GM21526 (cell line): ENCODE results near the gene FMNL1.
"Not testable (repeated sequence)": the region's sequence is repeated elsewhere in the genome, so short reads cannot be mapped to it uniquely, and the experiment has no call there.

ENCODE experiments used
- ATAC-seq: cut with Tn5 transposase; IDR thresholded peaks from one replicate; pipeline ENCODE4 v1.9.1; 2021; ENCODE audit warnings: moderate library complexity; ENCODE audit not compliant: unreplicated experiment, low FRiP score

Gene FMNL1, protein sequence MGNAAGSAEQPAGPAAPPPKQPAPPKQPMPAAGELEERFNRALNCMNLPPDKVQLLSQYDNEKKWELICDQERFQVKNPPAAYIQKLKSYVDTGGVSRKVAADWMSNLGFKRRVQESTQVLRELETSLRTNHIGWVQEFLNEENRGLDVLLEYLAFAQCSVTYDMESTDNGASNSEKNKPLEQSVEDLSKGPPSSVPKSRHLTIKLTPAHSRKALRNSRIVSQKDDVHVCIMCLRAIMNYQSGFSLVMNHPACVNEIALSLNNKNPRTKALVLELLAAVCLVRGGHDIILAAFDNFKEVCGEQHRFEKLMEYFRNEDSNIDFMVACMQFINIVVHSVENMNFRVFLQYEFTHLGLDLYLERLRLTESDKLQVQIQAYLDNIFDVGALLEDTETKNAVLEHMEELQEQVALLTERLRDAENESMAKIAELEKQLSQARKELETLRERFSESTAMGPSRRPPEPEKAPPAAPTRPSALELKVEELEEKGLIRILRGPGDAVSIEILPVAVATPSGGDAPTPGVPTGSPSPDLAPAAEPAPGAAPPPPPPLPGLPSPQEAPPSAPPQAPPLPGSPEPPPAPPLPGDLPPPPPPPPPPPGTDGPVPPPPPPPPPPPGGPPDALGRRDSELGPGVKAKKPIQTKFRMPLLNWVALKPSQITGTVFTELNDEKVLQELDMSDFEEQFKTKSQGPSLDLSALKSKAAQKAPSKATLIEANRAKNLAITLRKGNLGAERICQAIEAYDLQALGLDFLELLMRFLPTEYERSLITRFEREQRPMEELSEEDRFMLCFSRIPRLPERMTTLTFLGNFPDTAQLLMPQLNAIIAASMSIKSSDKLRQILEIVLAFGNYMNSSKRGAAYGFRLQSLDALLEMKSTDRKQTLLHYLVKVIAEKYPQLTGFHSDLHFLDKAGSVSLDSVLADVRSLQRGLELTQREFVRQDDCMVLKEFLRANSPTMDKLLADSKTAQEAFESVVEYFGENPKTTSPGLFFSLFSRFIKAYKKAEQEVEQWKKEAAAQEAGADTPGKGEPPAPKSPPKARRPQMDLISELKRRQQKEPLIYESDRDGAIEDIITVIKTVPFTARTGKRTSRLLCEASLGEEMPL

DNA sequence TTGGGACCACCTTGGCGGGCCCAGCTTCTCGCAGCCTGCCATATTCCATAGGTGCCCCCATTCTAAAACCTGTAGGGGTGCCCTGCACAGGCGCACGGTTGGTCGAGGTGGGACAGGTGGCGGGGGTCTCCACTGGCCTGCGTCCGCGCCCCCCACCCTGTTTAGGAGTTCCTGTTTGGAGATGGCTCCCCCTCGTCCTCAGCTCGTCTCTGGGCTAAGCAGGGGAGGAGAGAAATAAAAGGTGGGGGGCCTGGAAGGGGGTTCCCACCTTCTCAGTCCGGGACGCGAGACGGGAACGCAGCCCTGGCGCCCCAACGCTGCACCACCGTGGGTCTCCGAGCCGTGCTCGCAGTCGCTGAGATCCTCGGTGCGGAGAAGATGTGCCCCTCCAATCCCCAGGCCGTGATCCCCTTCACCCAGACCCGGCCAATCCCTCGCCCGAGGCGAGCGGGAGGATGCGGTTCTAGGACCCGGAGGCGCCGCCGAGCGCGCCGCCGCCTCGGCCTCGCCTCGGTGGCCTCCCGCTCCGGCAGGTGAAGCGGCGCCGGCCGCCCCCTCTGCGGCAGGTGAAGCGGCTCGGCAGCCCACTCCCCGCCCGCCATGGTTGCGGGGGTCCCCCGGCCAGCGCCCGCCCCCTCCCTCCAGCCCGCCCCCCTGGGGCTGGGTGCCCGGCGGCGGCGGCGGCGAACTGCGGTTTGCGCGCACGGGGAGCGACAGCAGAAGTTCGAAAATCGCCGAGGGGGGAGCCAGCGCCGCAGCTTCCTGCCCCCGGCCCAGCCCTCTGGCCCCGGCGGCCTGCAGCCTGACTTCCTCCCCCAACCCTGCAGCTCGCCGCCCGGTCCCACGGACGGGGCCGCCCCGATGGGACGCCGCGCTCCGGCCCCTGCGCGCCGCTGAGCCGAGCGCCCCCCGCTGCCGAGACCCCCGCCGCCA lies at the start of gene FMNL1:
FMNL1 (plus strand) TSS at position 805 of the 933 bp plus-strand sequence. CDS start 240 bp downstream, outside the sequence.
- no peak for ATAC-seq

DNA sequence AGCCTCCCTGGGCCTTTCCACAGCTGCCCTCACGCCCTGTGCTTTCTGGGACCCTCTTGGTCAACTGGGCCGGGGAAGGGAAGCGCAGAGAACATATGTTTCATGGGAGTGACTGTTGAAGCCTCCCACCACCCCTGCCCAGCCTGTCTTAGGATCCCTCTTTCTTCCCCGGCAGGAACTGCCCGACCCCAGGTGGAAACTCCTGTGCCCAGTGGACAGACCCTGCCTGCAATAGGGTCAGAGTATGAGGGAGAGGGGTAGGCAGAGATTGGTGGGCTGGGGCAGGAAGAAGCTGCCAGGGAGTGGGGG lies 49.5 kb upstream of the FMNL1 start:
- no peak for ATAC-seq

DNA sequence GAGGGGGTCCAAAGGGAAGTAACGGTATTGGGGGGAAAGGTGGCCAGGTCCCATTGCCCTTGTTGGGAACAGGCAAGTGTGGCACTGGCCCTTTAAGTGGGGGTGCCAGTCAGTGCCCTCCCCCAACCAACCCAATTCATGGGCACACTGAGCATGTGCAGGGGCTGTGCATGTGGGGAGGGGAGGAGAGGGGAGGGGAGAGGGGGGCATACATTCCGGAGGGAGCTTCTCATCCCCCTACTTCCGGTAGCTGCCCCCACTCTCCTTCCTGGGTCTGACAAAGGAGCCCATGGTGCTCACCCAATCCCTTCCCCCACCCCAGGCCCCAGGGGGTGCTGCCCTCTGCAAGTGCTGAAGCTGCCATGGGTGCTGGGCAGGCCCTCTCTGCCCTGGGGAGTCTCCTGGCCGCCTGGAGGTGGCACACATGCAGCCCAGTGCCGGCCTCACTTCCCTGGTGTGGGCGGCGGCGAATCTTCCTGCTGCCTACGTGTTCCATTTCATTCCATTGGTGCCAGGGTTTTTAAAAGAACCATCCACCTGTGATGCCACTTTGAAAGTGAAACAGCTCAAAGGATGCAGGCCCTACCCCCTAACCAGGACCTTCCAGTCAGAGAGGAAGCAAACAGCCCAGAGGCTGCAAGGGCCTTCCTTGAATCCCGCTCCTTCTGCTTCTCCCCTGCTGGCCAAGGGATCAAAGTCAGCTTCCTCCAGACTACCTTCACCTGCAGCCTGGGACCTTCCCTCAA lies 49.0 kb upstream of the FMNL1 start:
- ATAC-seq: no peak

DNA sequence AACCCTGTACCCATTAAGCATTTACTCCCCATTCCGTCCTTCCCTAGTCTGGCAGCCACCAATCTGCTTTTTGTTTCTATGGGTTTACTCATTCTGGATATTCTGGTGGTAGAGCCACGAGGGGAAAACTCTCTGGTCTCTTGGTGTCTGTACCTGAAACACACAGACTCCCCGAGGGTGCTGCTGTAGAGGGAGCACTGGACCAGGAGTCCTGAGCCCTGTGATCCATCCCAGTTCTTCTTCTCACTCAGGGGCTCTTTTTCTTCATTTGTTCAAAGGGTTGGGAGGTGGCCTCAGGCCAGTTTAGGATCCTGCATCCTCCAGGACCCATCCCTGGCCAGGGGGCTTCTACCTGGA lies 45.9 kb upstream of the FMNL1 start:
- no peak for ATAC-seq

DNA sequence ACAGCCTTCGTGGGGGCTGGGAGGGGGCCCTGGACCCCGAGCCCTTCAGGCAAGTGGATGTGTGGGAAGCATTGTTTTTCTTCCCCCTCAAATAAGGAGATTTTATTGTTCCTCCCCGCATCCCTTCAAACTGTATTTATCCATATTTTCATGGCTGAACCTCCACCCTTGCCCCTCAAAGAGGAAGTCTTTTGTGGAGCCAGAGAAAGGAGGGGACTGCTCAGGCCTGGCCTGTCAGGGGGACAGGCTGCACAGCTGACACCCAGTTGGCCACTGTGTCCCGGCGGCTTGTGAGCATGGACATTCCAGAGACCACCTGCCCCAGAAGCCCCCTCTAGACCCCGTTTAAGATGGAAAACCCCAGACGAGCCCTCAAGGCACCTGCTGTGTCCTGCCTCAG lies 44.1 kb upstream of the FMNL1 start:
- ATAC-seq: no peak

DNA sequence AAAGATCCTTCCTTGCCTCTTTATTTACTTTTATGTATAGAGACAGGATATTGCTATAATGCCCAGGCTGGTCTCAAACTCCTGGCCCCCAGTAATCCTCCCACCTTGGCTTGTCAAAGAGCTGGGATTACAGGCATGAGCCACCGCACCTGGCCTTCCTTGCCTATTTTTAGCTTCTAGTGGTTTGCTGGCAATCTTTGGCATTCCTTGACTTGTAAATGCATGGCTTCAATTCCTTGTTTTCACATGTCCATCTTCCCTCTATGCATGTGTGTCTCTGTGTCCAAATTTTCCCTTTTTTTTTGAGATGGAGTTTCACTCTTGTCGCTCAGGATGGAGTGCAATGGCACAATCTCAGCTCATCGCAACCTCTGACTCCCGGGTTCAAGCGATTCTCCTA lies 37.5 kb upstream of the FMNL1 start:
- no peak for ATAC-seq

DNA sequence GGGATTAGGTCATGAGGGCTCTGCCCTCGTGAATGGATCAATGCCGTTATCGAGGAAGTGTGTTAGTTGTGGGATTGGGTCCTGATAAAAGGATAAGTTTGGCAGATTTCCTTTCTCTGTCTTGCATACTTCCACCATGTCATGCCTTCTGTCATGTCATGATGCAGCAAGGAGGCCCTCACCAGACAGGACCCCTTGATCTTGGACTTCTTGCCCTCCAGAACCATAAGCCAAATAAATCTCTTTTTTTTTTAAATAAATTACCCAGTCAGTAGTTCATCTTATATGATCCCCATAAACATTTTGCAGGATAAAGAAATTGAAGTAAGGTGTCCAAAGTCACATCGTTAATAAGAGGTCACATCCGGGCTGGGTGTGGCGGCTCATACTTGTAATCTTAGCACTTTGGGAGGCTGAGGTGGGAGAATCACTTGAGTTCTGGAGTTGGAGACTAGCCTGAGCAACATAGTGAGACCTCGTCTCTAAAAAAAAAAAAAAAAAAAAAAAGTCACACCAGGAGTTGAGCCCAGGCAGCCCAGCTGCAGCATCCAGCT lies 34.8 kb upstream of the FMNL1 start:
- no peak for ATAC-seq

DNA sequence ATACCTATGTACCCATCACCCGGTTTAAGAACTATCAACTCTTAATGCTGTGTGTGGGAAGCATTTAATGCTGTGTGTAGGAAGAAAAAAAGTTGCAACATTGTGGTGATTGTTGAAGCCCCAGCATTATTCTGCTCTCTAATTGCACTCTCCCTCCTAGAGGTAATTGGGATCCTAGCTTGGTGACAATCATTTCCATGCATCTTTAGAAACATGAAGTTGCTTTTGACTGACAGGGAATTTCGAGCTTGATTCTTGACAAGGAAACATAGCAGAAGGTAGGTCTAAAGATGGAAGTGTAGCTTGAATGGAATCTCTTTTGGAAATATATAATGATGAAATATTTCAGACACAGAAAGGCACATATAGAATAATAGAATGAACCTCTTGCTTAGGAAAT lies 32.7 kb upstream of the FMNL1 start:
- ATAC-seq: no peak

DNA sequence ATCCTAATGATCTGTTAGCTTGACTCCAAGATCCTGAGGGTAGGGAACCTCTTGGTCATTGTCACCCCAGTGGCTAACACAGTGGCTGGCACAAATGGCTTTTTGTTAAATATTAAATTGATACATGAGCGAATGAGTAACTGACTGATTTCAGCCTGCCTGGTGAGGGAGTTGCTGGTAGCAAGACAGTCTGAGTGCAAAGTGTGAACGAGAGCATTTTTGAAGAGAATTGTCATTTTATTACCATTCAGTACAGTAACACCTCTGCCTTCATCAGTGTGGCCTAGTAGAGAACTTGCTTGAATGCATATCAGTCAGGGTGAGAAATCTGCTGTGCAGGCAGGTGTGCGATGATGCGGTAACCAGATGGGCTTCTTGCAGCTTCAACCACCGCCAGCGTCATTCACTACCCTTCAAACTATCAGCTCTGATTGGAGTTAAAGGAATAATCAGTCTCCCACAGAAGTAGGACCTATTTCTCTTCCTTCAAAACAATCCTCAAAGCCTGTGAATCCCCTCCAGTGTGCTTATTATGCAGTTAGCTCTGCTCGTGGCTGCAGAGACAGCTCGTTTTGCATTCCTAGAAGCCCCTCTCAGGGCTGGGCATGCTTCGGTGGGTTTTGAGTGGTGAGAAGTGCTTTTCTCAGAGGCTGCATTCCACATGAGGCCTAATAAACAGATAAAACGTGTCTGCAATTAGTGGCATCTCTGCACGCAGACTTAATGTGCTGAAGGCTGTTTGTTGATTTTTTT lies 31.0 kb upstream of the FMNL1 start:
- no peak for ATAC-seq

DNA sequence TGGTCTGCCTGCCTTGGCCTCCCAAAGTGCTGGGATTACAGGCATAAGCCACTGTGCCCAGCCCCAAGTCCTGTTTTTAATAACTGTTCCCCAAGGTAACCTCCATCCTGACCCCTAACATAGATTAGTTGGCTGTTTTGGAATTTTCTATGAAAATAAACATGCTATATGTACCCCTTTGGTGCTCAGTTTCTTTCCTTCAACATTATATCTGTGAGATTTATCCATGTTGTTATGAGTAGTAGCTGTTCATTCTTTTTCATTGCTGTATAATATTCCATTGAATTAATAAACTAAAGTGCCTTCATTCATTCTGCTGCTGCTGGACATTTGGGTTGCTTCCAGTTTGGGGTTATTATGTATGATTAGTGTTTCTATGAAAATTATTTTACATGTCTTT lies 26.3 kb upstream of the FMNL1 start:
- no peak for ATAC-seq

DNA sequence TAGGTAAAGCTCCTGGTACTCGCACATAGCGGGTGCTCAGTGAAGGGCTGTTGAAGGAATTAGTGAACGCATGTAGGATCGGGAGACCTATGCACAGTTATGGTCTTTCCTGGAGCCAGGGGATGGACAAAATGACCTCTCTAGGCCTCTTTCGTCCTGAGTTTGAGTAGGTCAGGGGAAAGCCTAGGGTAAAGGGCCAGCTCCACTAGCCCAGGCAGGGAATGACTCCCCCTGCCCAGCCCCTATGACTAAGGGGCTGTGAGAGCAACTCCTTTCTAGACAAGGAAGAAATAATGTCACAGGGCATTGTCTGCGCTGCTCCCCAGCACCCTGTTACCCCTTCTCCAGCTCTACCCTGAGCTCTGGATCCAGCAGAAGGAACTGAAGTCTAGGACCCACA lies 24.6 kb upstream of the FMNL1 start:
- ATAC-seq: no peak

DNA sequence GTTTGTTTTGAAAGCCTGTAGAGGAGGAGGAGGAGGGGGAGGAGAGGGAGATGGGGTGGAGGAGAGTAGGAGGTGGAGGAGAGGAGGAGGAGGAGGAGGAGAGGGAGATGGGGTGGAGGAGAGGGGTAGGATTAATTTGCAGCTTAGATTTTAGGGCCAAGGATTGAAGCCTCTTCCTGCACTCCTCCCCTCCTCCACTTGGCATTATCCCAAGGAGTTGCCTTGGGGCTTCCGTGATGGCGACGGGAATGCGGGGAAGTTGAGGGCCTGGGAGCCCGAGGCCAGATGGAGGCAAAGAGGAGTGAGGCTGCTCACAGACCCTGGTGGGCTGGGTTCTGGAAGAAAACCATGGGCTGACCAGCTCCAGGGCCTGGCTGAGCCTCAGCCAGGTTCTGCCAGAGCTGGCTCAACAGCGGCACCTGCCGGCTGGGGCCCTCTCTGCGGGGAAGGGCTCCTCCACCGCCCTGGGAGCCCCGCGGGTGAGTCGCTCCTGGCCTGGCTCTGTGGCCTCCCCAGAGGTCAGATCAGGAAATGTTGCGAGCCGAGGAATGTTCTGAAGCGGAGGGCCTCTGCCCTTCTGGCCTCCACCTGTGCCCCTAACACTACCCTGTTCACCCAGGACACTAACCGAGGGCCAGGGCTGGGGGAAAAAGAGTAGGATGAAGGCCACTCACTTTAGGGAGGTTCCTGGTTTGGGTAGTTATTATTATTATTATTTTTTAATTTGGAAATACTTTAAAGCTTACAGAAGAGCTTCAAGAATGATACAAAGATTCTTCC lies 23.9 kb upstream of the FMNL1 start:
- peak; percentile 59 for ATAC-seq

DNA sequence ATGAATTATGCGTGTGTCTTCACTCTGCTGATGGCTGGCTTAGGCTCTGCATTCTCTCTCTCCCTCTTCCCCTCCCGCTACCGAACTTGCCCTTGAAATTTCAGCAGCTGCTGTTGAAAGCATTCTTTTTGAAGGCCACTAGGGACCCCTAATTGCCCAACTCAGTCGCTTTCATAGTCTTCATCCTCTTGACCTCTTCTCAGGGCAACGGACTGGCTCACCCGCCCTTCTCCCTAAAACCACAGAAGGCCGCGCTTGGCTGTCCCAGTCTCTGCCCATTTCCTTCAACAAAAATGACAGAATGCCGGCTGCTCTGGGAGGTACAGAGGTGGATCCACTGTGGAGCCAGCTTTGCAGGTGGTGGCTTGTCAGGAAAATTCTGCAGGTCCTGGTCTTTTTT lies 21.0 kb upstream of the FMNL1 start:
- ATAC-seq: no peak

DNA sequence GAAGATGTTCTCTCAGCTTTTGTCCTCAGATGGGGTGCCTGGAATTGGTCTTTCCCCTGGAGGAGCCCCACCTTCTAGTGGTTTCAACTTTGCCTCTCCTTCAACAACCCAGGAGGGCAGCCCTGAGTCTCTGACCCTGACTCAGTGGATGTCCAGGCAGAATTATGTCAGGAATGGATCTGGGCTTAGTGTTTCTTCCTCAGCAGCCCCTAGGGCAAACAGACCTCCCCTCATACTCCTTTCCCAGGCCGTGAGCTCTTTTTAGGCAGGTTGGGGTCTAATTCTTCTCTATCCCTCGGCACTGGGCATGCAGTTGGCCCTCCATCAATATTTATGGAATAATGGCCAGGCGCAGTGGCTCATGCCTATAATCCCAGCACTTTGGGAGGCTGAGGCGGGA lies 20.2 kb upstream of the FMNL1 start:
- ATAC-seq: no peak

DNA sequence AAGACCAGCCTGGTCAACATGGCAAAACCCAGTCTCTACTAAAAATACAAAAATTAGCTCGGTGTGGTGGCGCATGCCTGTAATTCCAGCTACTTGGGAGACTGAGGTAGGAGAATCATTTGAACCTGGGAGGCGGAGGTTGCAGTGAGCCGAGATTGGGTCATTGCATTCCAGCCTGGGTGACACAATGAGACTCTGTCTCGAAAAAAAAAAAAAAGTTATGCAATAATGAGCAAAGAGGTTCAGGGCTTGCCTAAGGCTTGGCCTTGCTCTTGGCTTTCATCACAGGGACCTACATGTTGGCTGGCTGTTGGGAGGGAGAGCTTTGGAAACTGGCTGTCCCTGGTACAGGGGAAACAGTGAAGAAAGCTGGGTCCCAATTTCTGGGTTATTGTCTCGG lies 19.8 kb upstream of the FMNL1 start:
- ATAC-seq: not testable (repeated sequence)

DNA sequence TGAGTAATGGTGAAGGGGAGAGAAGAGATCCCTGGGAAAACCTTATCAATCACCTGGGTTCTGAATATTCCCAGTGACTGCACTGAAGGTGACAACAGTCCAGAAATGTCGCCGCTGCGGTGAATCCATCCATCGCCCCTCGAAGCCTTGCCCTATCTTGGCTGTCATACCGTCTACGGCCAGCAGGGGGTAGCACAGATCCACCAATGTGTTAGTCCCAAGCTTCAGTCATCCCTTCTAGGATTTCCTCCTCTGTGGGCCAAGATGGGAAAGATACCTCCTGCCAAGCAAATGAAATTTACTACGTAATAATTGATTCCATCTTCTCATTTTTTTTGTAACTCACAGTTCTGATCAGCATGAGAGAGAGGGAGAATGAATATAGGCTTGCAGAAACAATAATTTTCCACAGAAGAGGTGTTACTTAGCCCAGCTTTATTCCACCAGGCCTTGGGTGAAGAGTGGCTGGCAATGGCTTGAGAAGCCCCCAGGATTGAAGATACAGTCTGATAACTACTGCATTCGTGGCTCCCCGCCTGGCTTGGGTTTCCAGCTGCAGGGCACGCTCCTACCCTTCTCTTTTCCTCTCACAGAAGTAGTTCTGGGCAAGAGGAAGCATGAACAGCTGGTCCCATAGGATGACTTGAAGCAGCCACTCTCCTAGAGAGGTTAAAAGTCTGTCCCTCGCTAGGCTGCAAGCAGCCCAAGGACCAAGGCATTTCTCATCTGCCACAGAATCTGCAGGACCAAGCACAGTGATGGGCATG lies 2.6 kb upstream of the FMNL1 start:
- no peak for ATAC-seq

DNA sequence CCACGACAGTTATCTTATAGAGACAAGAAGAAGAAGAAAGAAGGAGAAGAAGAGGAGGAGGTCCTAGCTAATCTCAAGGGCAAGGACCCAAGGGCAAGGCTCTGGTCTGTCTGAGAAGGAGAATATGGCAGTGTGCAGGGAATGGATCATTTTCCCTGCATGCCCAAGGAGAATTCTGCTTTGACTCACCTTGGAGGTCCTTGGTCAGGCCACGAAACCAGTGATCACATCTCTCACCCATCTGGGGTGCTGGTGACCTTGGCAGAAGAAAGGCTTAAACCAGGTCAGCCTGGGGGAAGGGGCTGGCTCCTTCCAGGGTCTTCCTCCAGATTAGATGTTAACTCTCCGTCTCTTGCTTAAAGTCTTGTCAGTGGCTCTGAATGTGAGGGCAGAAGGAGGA lies 1.6 kb upstream of the FMNL1 start:
- ATAC-seq: no peak

DNA sequence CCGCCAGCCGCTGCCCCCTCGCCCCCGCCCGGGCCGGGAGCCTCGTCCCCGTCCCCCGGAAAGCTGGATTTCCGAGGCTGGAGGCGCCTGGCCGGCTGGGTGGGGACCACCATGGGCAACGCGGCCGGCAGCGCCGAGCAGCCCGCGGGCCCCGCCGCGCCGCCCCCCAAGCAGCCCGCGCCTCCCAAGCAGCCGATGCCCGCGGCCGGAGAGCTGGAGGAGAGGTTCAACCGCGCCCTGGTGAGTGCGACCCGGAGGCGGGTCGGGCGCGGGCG lies 266 bp downstream of the FMNL1 start:
- no peak for ATAC-seq
